Measurements from ENCODE around the gene FAM163B. TPM values are rescaled to one million over a fixed set of nuclear protein-coding genes. Genes with fewer than 3 reads are reported as not detected.

Gene FAM163B
- total RNA-seq, 1 donor from 2014 or later, result not detected

GRCh38 chr9:133622555-133622954 lies 13.4 kb upstream of the FAM163B start:
- ATAC-seq (no peak), DNase-seq (ENCODE audit: low spot score) (no peak)
- intact Hi-C loops (cut with DNase I), result no loop called here

- DNase-seq (ENCODE audit: low spot score) (no peak), ATAC-seq (no peak)
Observed at GRCh38 chr9:133621725-133622267, 12.6 kb upstream of the FAM163B start.

GRCh38 chr9:133619791-133620190 lies 10.6 kb upstream of the FAM163B start:
- ATAC-seq (no peak), DNase-seq (ENCODE audit: low spot score) (no peak)
- intact Hi-C loops (cut with DNase I), result no loop called here

More at GRCh38 chr9:133621725-133622267, 12.6 kb upstream of the FAM163B start:
- intact Hi-C loops (cut with DNase I), result no loop called here

GRCh38 chr9:133618726-133619125 lies 9.5 kb upstream of the FAM163B start:
- ATAC-seq, result no peak
- no peak for DNase-seq (ENCODE audit: low spot score)
- intact Hi-C loops (cut with DNase I), result no loop called here

- DNase-seq (ENCODE audit: low spot score), result no peak
- no peak for ATAC-seq
- intact Hi-C loops (cut with DNase I), result no loop called here
Observed at GRCh38 chr9:133616643-133617405, 7.6 kb upstream of the FAM163B start.

GRCh38 chr9:133615606-133616188 lies 6.5 kb upstream of the FAM163B start:
- ATAC-seq (no peak), DNase-seq (ENCODE audit: low spot score) (no peak)
- intact Hi-C loops (cut with DNase I), result no loop called here

GRCh38 chr9:133615186-133615585 lies 6.0 kb upstream of the FAM163B start:
- no peak for ATAC-seq
- intact Hi-C loops (cut with DNase I), result no loop called here

GRCh38 chr9:133614678-133615077 lies 5.5 kb upstream of the FAM163B start:
- intact Hi-C loops (cut with DNase I), result no loop called here

More at GRCh38 chr9:133615186-133615585, 6.0 kb upstream of the FAM163B start:
- no peak for DNase-seq (ENCODE audit: low spot score)

GRCh38 chr9:133614056-133614455 lies 4.9 kb upstream of the FAM163B start:
- no peak for DNase-seq (ENCODE audit: low spot score)
- ATAC-seq, result no peak
- intact Hi-C loops (cut with DNase I), result no loop called here

More at GRCh38 chr9:133614678-133615077, 5.5 kb upstream of the FAM163B start:
- DNase-seq (ENCODE audit: low spot score), result no peak
- no peak for ATAC-seq

- no peak for ATAC-seq
- no peak for DNase-seq (ENCODE audit: low spot score)
- intact Hi-C loops (cut with DNase I), result no loop called here
Observed at GRCh38 chr9:133613432-133613831, 4.2 kb upstream of the FAM163B start.

- DNase-seq (ENCODE audit: low spot score) (no peak), ATAC-seq (no peak)
- intact Hi-C loops (cut with DNase I), result no loop called here
Observed at GRCh38 chr9:133612816-133613215, 3.6 kb upstream of the FAM163B start.

- no peak for ATAC-seq
- intact Hi-C loops (cut with DNase I), result no loop called here
Observed at GRCh38 chr9:133612051-133612450, 2.9 kb upstream of the FAM163B start.

GRCh38 chr9:133610845-133611244 lies 1.7 kb upstream of the FAM163B start:
- DNase-seq (ENCODE audit: low spot score) (no peak), ATAC-seq (no peak)
- intact Hi-C loops (cut with DNase I), result no loop called here

More at GRCh38 chr9:133612051-133612450, 2.9 kb upstream of the FAM163B start:
- DNase-seq (ENCODE audit: low spot score), result no peak

- intact Hi-C loops (cut with DNase I), result no loop called here
- ATAC-seq, result no peak
- no peak for DNase-seq (ENCODE audit: low spot score)
Observed at GRCh38 chr9:133608889-133609288, 300 bp downstream of the FAM163B start.

- no peak for DNase-seq (ENCODE audit: low spot score)
- intact Hi-C loops (cut with DNase I), result no loop called here
- no peak for ATAC-seq
Observed at GRCh38 chr9:133608382-133608781, 807 bp downstream of the FAM163B start.

GRCh38 chr9:133607976-133608375 lies 1.2 kb downstream of the FAM163B start:
- no peak for ATAC-seq
- DNase-seq (ENCODE audit: low spot score), result no peak
- intact Hi-C loops (cut with DNase I), result no loop called here

GRCh38 chr9:133607381-133607780 lies 1.8 kb downstream of the FAM163B start:
- DNase-seq (ENCODE audit: low spot score) (no peak), ATAC-seq (no peak)
- intact Hi-C loops (cut with DNase I), result no loop called here

- intact Hi-C loops (cut with DNase I), result no loop called here
- no peak for ATAC-seq
- DNase-seq (ENCODE audit: low spot score), result no peak
Observed at GRCh38 chr9:133606708-133607025, 2.5 kb downstream of the FAM163B start.

- intact Hi-C loops (cut with DNase I), result no loop called here
- DNase-seq (ENCODE audit: low spot score) (no peak), ATAC-seq (no peak)
Observed at GRCh38 chr9:133605856-133606707, 3.1 kb downstream of the FAM163B start.

GRCh38 chr9:133605446-133605845 lies 3.7 kb downstream of the FAM163B start:
- ATAC-seq (no peak), DNase-seq (ENCODE audit: low spot score) (no peak)
- intact Hi-C loops (cut with DNase I), result no loop called here
